ENCODE measurements around the gene PLEKHH1. TPM values are rescaled to one million over a fixed set of nuclear protein-coding genes. Genes with fewer than 3 reads are reported as not detected.

The PLEKHH1 gene
- total and polyA plus RNA-seq, 2 experiments from 2014 or later = 18.0 to 29.9 TPM

- no peak for DNase-seq (ENCODE audit: low read depth in 1 of 2, low spot score in 1 of 2)
- Histone ChIP-seq H3K9me3 (ENCODE audit: low read depth) (no peaks in the 10 kb centered on the region), H3K27ac (no peak overlapping the region), H3K36me3 (no peaks in the 10 kb centered on the region), H3K27me3 (no peaks in the 10 kb centered on the region), H3K4me3 (no peak overlapping the region), H3K4me1 (ENCODE audit: low read depth) (no peaks in the 10 kb centered on the region)
- TF ChIP-seq CTCF (IDR thresholded peaks at IDR 0.05; ENCODE audit: low read depth, low read length) = no peak
These were observed 39.9 kb upstream of the PLEKHH1 start for GRCh38 chr14:67493092-67493717.

- H3K27ac ChIP-seq = no peak overlapping the region
- TF ChIP-seq CTCF (IDR thresholded peaks at IDR 0.05; ENCODE audit: low read depth, low read length) = no peak
These were observed 37.3 kb upstream of the PLEKHH1 start for GRCh38 chr14:67495827-67496226.

GRCh38 chr14:67497216-67497615 lies 35.9 kb upstream of the PLEKHH1 start:
- H3K4me3 ChIP-seq = no peak overlapping the region
- no peak overlapping the region for H3K27ac ChIP-seq
- TF ChIP-seq CTCF (IDR thresholded peaks at IDR 0.05; ENCODE audit: low read depth, low read length) = no peak
- no peaks in the 10 kb centered on the region for H3K36me3 ChIP-seq
- H3K4me1 ChIP-seq (ENCODE audit: low read depth) = no peaks in the 10 kb centered on the region
- no peaks in the 10 kb centered on the region for H3K9me3 ChIP-seq (ENCODE audit: low read depth)
- DNase-seq (ENCODE audit: low read depth in 1 of 2, low spot score in 1 of 2) = no peak
- H3K27me3 ChIP-seq = no peaks in the 10 kb centered on the region

More at GRCh38 chr14:67495827-67496226, 37.3 kb upstream of the PLEKHH1 start:
- H3K4me1 ChIP-seq (ENCODE audit: low read depth) = no peaks in the 10 kb centered on the region
- no peaks in the 10 kb centered on the region for H3K36me3 ChIP-seq
- no peaks in the 10 kb centered on the region for H3K9me3 ChIP-seq (ENCODE audit: low read depth)
- no peak overlapping the region for H3K4me3 ChIP-seq
- no peaks in the 10 kb centered on the region for H3K27me3 ChIP-seq
- no peak for DNase-seq (ENCODE audit: low read depth in 1 of 2, low spot score in 1 of 2)

GRCh38 chr14:67497716-67498115 lies 35.4 kb upstream of the PLEKHH1 start:
- H3K36me3 ChIP-seq = no peaks in the 10 kb centered on the region
- TF ChIP-seq CTCF (IDR thresholded peaks at IDR 0.05; ENCODE audit: low read depth, low read length) = no peak
- H3K27ac ChIP-seq = no peak overlapping the region
- no peaks in the 10 kb centered on the region for H3K4me1 ChIP-seq (ENCODE audit: low read depth)
- H3K27me3 ChIP-seq = no peaks in the 10 kb centered on the region
- no peak overlapping the region for H3K4me3 ChIP-seq
- H3K9me3 ChIP-seq (ENCODE audit: low read depth) = no peaks in the 10 kb centered on the region
- DNase-seq (ENCODE audit: low read depth in 1 of 2, low spot score in 1 of 2) = no peak

- DNase-seq (ENCODE audit: low read depth in 1 of 2, low spot score in 1 of 2) = no peak
- TF ChIP-seq CTCF (IDR thresholded peaks at IDR 0.05; ENCODE audit: low read depth, low read length) = no peak
- H3K36me3 ChIP-seq = no peaks in the 10 kb centered on the region
- no peaks in the 10 kb centered on the region for H3K4me1 ChIP-seq (ENCODE audit: low read depth)
- H3K27me3 ChIP-seq = no peaks in the 10 kb centered on the region
- H3K27ac ChIP-seq = no peak overlapping the region
- no peaks in the 10 kb centered on the region for H3K9me3 ChIP-seq (ENCODE audit: low read depth)
- no peak overlapping the region for H3K4me3 ChIP-seq
These were observed 32.1 kb upstream of the PLEKHH1 start for GRCh38 chr14:67500981-67501380.

All from cardiac muscle cell (in vitro differentiated cells and primary cell).